Lower lobe of right lung (tissue), 2 donors: Measurements from ENCODE around the gene SLC25A22. TPM values are rescaled to one million over a fixed set of nuclear protein-coding genes. Genes with fewer than 3 reads are reported as not detected.
A peak's percentile ranks its signal among the peaks of the same experiment; 100 is the strongest.

Experiments
- ATAC-seq, 2 donors: fragments of 200-7000 bp; cut with Tn5 transposase; one replicate each; pipeline ENCODE4 v1.9.1; 2020 to 2022; ENCODE audit warnings: mild to moderate bottlenecking in 2 of 2, moderate library complexity in 2 of 2
- DNase-seq: peaks from one replicate; pipeline ENCODE4 v3.0.0-alpha.2; 2020
- H3K27ac ChIP-seq: fragments of 200-600 bp; one replicate; pipeline ENCODE4 v1.8.0; 2022
- H3K27me3 ChIP-seq: fragments of 200-600 bp; one replicate; pipeline ENCODE4 v1.8.0; 2022; ENCODE audit warnings: low read depth
- H3K36me3 ChIP-seq: fragments of 200-600 bp; one replicate; pipeline ENCODE4 v1.8.0; 2022; ENCODE audit warnings: mild to moderate bottlenecking
- H3K4me1 ChIP-seq: fragments of 200-600 bp; one replicate; pipeline ENCODE4 v1.8.0; 2022
- H3K4me3 ChIP-seq: fragments of 200-600 bp; one replicate; pipeline ENCODE4 v1.8.0; 2022; ENCODE audit warnings: mild to moderate bottlenecking
- H3K9me3 ChIP-seq: fragments of 200-600 bp; one replicate; pipeline ENCODE4 v1.8.0; 2022
- CTCF ChIP-seq: fragments of 200-600 bp; IDR thresholded peaks from one replicate; pipeline ENCODE4 v1.8.0; 2022; ENCODE audit warnings: antibody characterized with exemption, mild to moderate bottlenecking
- intact Hi-C: fragments of 100-400 bp; cut with DNase I; formaldehyde crosslinking; loops from one replicate; pipeline ENCODE4 v1.11.0; 2022
- total RNA-seq: library from RNA; stranded (reverse); fragmentation: NEBNext Ultra II Directional; extraction: Animal tissue kit (Norgen Biotek cat#: 25700); gene quantifications from one replicate; pipeline ENCODE4 v1.2.1, GENCODE V29; 2021
- donor health status: DM: no; HTN: yes; CAD: no; lungs with severe emphysema.

SLC25A22 gene
- total RNA-seq, 1 donor from 2014 or later: 18.2 TPM

- TF ChIP-seq CTCF: no peak
- Histone ChIP-seq H3K4me3 (peak overlapping the region; percentile 58), H3K27ac (peak overlapping the region; percentile 86), H3K4me1 (peaks cover 74% of the 10 kb centered on the region), H3K9me3 (no peaks in the 10 kb centered on the region), H3K36me3 (peaks cover 21% of the 10 kb centered on the region), H3K27me3 (no peaks in the 10 kb centered on the region)
- intact Hi-C loops: no loop called here
- ATAC-seq: no peak
- DNase-seq: no peak
These were observed 30.6 kb upstream of the SLC25A22 start for GRCh38 chr11:828506-829175.

- no peaks in the 10 kb centered on the region for H3K9me3 ChIP-seq
- peak in 1 of 2 donors; percentile 14 for ATAC-seq
- no peaks in the 10 kb centered on the region for H3K27me3 ChIP-seq
- H3K4me3 ChIP-seq: peak within 1 kb of the TSS; percentile 58
- DNase-seq: no peak
- TF ChIP-seq CTCF: no peak
- intact Hi-C loops: no loop called here
- H3K4me1 ChIP-seq: peaks cover 72% of the 10 kb centered on the region
- H3K27ac ChIP-seq: peak within 1 kb of the TSS; percentile 86
- peaks cover 29% of the 10 kb centered on the region for H3K36me3 ChIP-seq
These were observed 29.8 kb upstream of the SLC25A22 start, which contains the start of gene CRACR2B for GRCh38 chr11:827897-828192. Gene CRACR2B (plus strand): TSS chr11:827919. CDS start chr11:828608, 689 bp downstream.

- peak; percentile 6 to 21 for ATAC-seq
- Histone ChIP-seq H3K27ac (peak overlapping the region; percentile 86), H3K36me3 (peaks cover 34% of the 10 kb centered on the region), H3K9me3 (no peaks in the 10 kb centered on the region), H3K27me3 (no peaks in the 10 kb centered on the region), H3K4me1 (peaks cover 72% of the 10 kb centered on the region), H3K4me3 (peak overlapping the region; percentile 58)
- intact Hi-C loops: no loop called here
- no peak for TF ChIP-seq CTCF
- peak; percentile 77 for DNase-seq
These were observed 29.2 kb upstream of the SLC25A22 start for GRCh38 chr11:827146-827896.

- H3K27ac ChIP-seq: peak overlapping the region; percentile 86
- H3K27me3 ChIP-seq: no peaks in the 10 kb centered on the region
- no peak for DNase-seq
- peaks cover 39% of the 10 kb centered on the region for H3K36me3 ChIP-seq
- ATAC-seq: no peak
- no peaks in the 10 kb centered on the region for H3K9me3 ChIP-seq
- no peak for TF ChIP-seq CTCF
- peaks cover 72% of the 10 kb centered on the region for H3K4me1 ChIP-seq
- H3K4me3 ChIP-seq: peak overlapping the region; percentile 58
- intact Hi-C loops: no loop called here
These were observed 28.7 kb upstream of the SLC25A22 start for GRCh38 chr11:826836-827145.

GRCh38 chr11:826227-826621, 28.1 kb upstream of the SLC25A22 start:
- no peak for TF ChIP-seq CTCF
- Histone ChIP-seq H3K4me1 (peaks cover 72% of the 10 kb centered on the region), H3K4me3 (peak overlapping the region; percentile 58), H3K9me3 (no peaks in the 10 kb centered on the region), H3K36me3 (peaks cover 42% of the 10 kb centered on the region), H3K27me3 (no peaks in the 10 kb centered on the region), H3K27ac (peak overlapping the region; percentile 86)
- intact Hi-C loops: no loop called here
- DNase-seq: no peak
- no peak for ATAC-seq
